ENCODE results near the gene NFAM1. TPM values are rescaled to one million over a fixed set of nuclear protein-coding genes. Genes with fewer than 3 reads are reported as not detected.

Gene NFAM1
- total and polyA plus RNA-seq, 7 donors, result 1.2 to 3.1 (median 2.3) TPM

GRCh38 chr22:42336527-42337227 lies 95.5 kb downstream of the NFAM1 start:
- no peak overlapping the region for H3K4me3 ChIP-seq
- H3K27ac ChIP-seq, result no peak overlapping the region
- H3K9me3 ChIP-seq, result no peaks in the 10 kb centered on the region
- peaks cover 0 to 20% (median 13%) of the 10 kb centered on the region in 4 donors for H3K4me1 ChIP-seq
- intact Hi-C loops (cut with DNase I), result no loop called here
- DNase-seq, result no peak
- H3K27me3 ChIP-seq, result no peaks in the 10 kb centered on the region
- no peak for TF ChIP-seq POLR2A (IDR thresholded peaks at IDR 0.05)
- TF ChIP-seq EP300 (IDR thresholded peaks at IDR 0.05), result no peak
- 89 to 90% methylated on average over 11 of the region's 11 CpGs for WGBS, 2 donors
- H3K36me3 ChIP-seq, result no peaks in the 10 kb centered on the region

GRCh38 chr22:42335839-42336378 lies 96.3 kb downstream of the NFAM1 start:
- intact Hi-C loops (cut with DNase I), result no loop called here

GRCh38 chr22:42334875-42335512 lies 97.2 kb downstream of the NFAM1 start:
- Histone ChIP-seq H3K4me1 (peaks cover 0 to 7% (median 0%) of the 10 kb centered on the region in 4 donors), H3K27ac (no peak overlapping the region), H3K36me3 (no peaks in the 10 kb centered on the region), H3K4me3 (no peak overlapping the region), H3K9me3 (no peaks in the 10 kb centered on the region), H3K27me3 (no peaks in the 10 kb centered on the region)
- intact Hi-C loops (cut with DNase I), result no loop called here
- DNase-seq, result no peak
- TF ChIP-seq CTCF (IDR thresholded peaks at IDR 0.05) (no peak), EP300 (IDR thresholded peaks at IDR 0.05) (no peak), POLR2AphosphoS5 (IDR thresholded peaks at IDR 0.05) (no peak), POLR2A (IDR thresholded peaks at IDR 0.05) (no peak)
- 77 to 80% methylated on average over 11 of the region's 11 CpGs for WGBS, 2 donors

More at GRCh38 chr22:42335839-42336378, 96.3 kb downstream of the NFAM1 start:
- H3K36me3 ChIP-seq, result no peaks in the 10 kb centered on the region
- H3K9me3 ChIP-seq, result no peaks in the 10 kb centered on the region
- WGBS, 2 donors, result 36 to 70% methylated on average over 11 of the region's 11 CpGs
- H3K27me3 ChIP-seq, result no peaks in the 10 kb centered on the region
- DNase-seq, result no peak
- H3K4me3 ChIP-seq, result no peak overlapping the region
- H3K4me1 ChIP-seq, result peaks cover 0 to 12% (median 6%) of the 10 kb centered on the region in 4 donors
- TF ChIP-seq EP300 (IDR thresholded peaks at IDR 0.05) (no peak), POLR2A (IDR thresholded peaks at IDR 0.05) (no peak), CTCF (IDR thresholded peaks at IDR 0.05) (no peak), POLR2AphosphoS5 (IDR thresholded peaks at IDR 0.05) (no peak)
- H3K27ac ChIP-seq, result no peak overlapping the region

GRCh38 chr22:42333544-42333943 lies 98.7 kb downstream of the NFAM1 start:
- no peak for TF ChIP-seq CTCF (IDR thresholded peaks at IDR 0.05)
- TF ChIP-seq POLR2AphosphoS5 (IDR thresholded peaks at IDR 0.05), result no peak
- TF ChIP-seq EP300 (IDR thresholded peaks at IDR 0.05), result no peak
- no peak for TF ChIP-seq POLR2A (IDR thresholded peaks at IDR 0.05)
- H3K4me3 ChIP-seq, result no peak overlapping the region
- peaks cover 0 to 7% (median 0%) of the 10 kb centered on the region in 4 donors for H3K4me1 ChIP-seq
- no peaks in the 10 kb centered on the region for H3K36me3 ChIP-seq
- no peaks in the 10 kb centered on the region for H3K9me3 ChIP-seq
- 92 to 95% methylated on average over 8 of the region's 8 CpGs for WGBS, 2 donors
- no peak for DNase-seq
- no peaks in the 10 kb centered on the region for H3K27me3 ChIP-seq
- intact Hi-C loops (cut with DNase I), result no loop called here
- no peak overlapping the region for H3K27ac ChIP-seq

GRCh38 chr22:42332089-42332488 lies 100.1 kb downstream of the NFAM1 start:
- no peaks in the 10 kb centered on the region for H3K9me3 ChIP-seq
- no peak overlapping the region for H3K4me3 ChIP-seq
- H3K27ac ChIP-seq, result no peak overlapping the region
- intact Hi-C loops (cut with DNase I), result no loop called here
- DNase-seq, result no peak
- H3K4me1 ChIP-seq, result peaks cover 0 to 9% (median under 1%) of the 10 kb centered on the region in 4 donors
- TF ChIP-seq EP300 (IDR thresholded peaks at IDR 0.05) (no peak), CTCF (IDR thresholded peaks at IDR 0.05) (no peak), POLR2A (IDR thresholded peaks at IDR 0.05) (no peak), POLR2AphosphoS5 (IDR thresholded peaks at IDR 0.05) (no peak)
- no peaks in the 10 kb centered on the region for H3K36me3 ChIP-seq
- WGBS, 2 donors, result 79 to 90% methylated on average over 7 of the region's 7 CpGs
- no peaks in the 10 kb centered on the region for H3K27me3 ChIP-seq

Measured in sigmoid colon (tissue), 7 donors.